GM23338 (cell line): ENCODE results near the gene EYS. TPM values are rescaled to one million over a fixed set of nuclear protein-coding genes. Genes with fewer than 3 reads are reported as not detected.
A peak's percentile ranks its signal among the peaks of the same experiment; 100 is the strongest.

ENCODE experiments used
- ATAC-seq: fragments of 200-7000 bp; cut with Tn5 transposase; 3 replicates; pipeline ENCODE4 v1.9.1; 2020
- DNase-seq: peaks from one replicate; pipeline ENCODE4 v3.0.0-alpha.2; 2015; ENCODE audit warnings: low spot score
- H2AFZ ChIP-seq: fragments of 200-600 bp; sonication (generic); 2 replicates; pipeline ENCODE4 v1.8.0; 2016; ENCODE audit warnings: antibody characterized with exemption, mild to moderate bottlenecking, moderate library complexity
- H3F3A ChIP-seq: fragments of 200-600 bp; sonication (generic); replicated peaks from 2 replicates; pipeline ENCODE4 v1.8.0; 2017; ENCODE audit warnings: antibody characterized with exemption, mixed run types, low read depth
- H3K27ac ChIP-seq: fragments of 200-600 bp; sonication (generic); 2 replicates; pipeline ENCODE4 v1.6.1; 2016; ENCODE audit warnings: low read depth
- H3K27me3 ChIP-seq: fragments of 200-600 bp; sonication (generic); 2 replicates; pipeline ENCODE4 v1.8.0; 2016; ENCODE audit warnings: mild to moderate bottlenecking, mixed run types, moderate library complexity; ENCODE audit not compliant: insufficient read depth
- H3K36me3 ChIP-seq: fragments of 200-600 bp; sonication (generic); 2 replicates; pipeline ENCODE4 v1.8.0; 2016; ENCODE audit warnings: mild to moderate bottlenecking; ENCODE audit not compliant: insufficient read depth
- H3K4me1 ChIP-seq: fragments of 200-600 bp; sonication (generic); 2 replicates; pipeline ENCODE4 v1.8.0; 2016; ENCODE audit warnings: mild to moderate bottlenecking, moderate library complexity; ENCODE audit not compliant: insufficient read depth
- H3K4me2 ChIP-seq: fragments of 200-600 bp; sonication (generic); 2 replicates; pipeline ENCODE4 v1.7.1; 2017; ENCODE audit warnings: mixed run types
- H3K4me3 ChIP-seq: fragments of 200-600 bp; sonication (generic); 2 replicates; pipeline ENCODE4 v1.6.1; 2016; ENCODE audit warnings: mixed run types
- H3K79me2 ChIP-seq: fragments of 200-600 bp; sonication (generic); replicated peaks from 2 replicates; pipeline ENCODE4 v1.8.0; 2017; ENCODE audit warnings: mild to moderate bottlenecking; ENCODE audit not compliant: insufficient read depth
- H3K9me2 ChIP-seq: fragments of 200-600 bp; sonication (generic); 2 replicates; pipeline ENCODE4 v1.8.0; 2017; ENCODE audit not compliant: insufficient read depth
- H4K20me1 ChIP-seq: fragments of 200-600 bp; sonication (generic); replicated peaks from 2 replicates; pipeline ENCODE4 v1.8.0; 2017; ENCODE audit warnings: mild to moderate bottlenecking; ENCODE audit not compliant: insufficient read depth
- H3K27ac Mint-ChIP-seq: 2 replicates; pipeline ENCODE4 v1.8.0; 2020; ENCODE audit warnings: inconsistent platforms, mild to moderate bottlenecking, moderate library complexity, mixed read lengths
- H3K27me3 Mint-ChIP-seq: 3 replicates; pipeline ENCODE4 v1.8.0; 2022; ENCODE audit warnings: low read depth, mild to moderate bottlenecking, moderate library complexity, mixed read lengths, inconsistent platforms; ENCODE audit not compliant: insufficient read depth, poor library complexity
- H3K36me3 Mint-ChIP-seq: 3 replicates; pipeline ENCODE4 v1.8.0; 2021; ENCODE audit warnings: low read depth, mild to moderate bottlenecking, inconsistent platforms, moderate library complexity, mixed read lengths
- H3K4me1 Mint-ChIP-seq: 3 replicates; pipeline ENCODE4 v1.8.0; 2020; ENCODE audit warnings: mild to moderate bottlenecking, inconsistent platforms, mixed read lengths
- H3K4me3 Mint-ChIP-seq: 3 replicates; pipeline ENCODE4 v1.8.0; 2021; ENCODE audit warnings: moderate library complexity, mild to moderate bottlenecking, inconsistent platforms, mixed read lengths
- H3K9me3 Mint-ChIP-seq: 3 replicates; pipeline ENCODE4 v1.8.0; 2020; ENCODE audit warnings: moderate library complexity, mild to moderate bottlenecking, inconsistent platforms, mixed read lengths
- CREB1 ChIP-seq: fragments of 250-450 bp; sonication (Bioruptor Pico); IDR thresholded peaks from 2 replicates; pipeline ENCODE4 v1.5.0; 2020; ENCODE audit warnings: low read depth, mild to moderate bottlenecking, moderate library complexity
- EZH2 ChIP-seq: fragments of 200-600 bp; sonication (generic); IDR thresholded peaks from one replicate; pipeline ENCODE4 v1.8.0; 2017; ENCODE audit warnings: antibody characterized with exemption, mild to moderate bottlenecking, low read depth; ENCODE audit not compliant: unreplicated experiment
- EZH2phosphoT487 ChIP-seq: fragments of 200-600 bp; sonication (generic); IDR thresholded peaks from one replicate; pipeline ENCODE4 v1.8.1; 2018; ENCODE audit warnings: antibody characterized with exemption; ENCODE audit not compliant: unreplicated experiment
- JUNB ChIP-seq: IDR thresholded peaks from one replicate; pipeline ENCODE4 v1.6.1; 2016; ENCODE audit warnings: antibody characterized with exemption; ENCODE audit not compliant: unreplicated experiment
- NANOG ChIP-seq: IDR thresholded peaks from 2 replicates; pipeline ENCODE4 v1.6.1; 2016; ENCODE audit warnings: antibody characterized with exemption, borderline replicate concordance
- POLR2AphosphoS5 ChIP-seq: IDR thresholded peaks from 2 replicates; pipeline ENCODE4 v1.6.1; 2016; ENCODE audit warnings: antibody characterized with exemption, low read depth
- STAT1 ChIP-seq: IDR thresholded peaks from one replicate; pipeline ENCODE4 v1.6.1; 2016; ENCODE audit warnings: antibody characterized with exemption; ENCODE audit not compliant: unreplicated experiment
- ZNF114 ChIP-seq: fragments of 250-450 bp; sonication (Bioruptor Pico); IDR thresholded peaks from 2 replicates; pipeline ENCODE4 v1.5.0; 2020; ENCODE audit warnings: mild to moderate bottlenecking, moderate library complexity
- ZNF331 ChIP-seq: fragments of 250-450 bp; sonication (Bioruptor Pico); IDR thresholded peaks from 2 replicates; pipeline ENCODE4 v1.5.0; 2020; ENCODE audit warnings: low read depth, mild to moderate bottlenecking, moderate library complexity
- ZNF462 ChIP-seq: fragments of 250-450 bp; sonication (Bioruptor Pico); IDR thresholded peaks from 2 replicates; pipeline ENCODE4 v1.5.0; 2020; ENCODE audit warnings: mild to moderate bottlenecking, moderate library complexity
- polyA plus RNA-seq: library from polyadenylated mRNA; unstranded; fragments of >200 nt; fragmentation: Nextera tagmentation; extraction: Ambion mirVana; gene quantifications from 2 replicates; pipeline ENCODE4 v1.2.1, GENCODE V29; 2016
- total RNA-seq: library from RNA; depleted of rRNA; stranded (reverse); fragments of >200 nt; shearing (Covaris generic); gene quantifications from 2 replicates; pipeline ENCODE4 v1.2.3, GENCODE V29; 2014
- TF ChIP-seq, protein P1 (sequence below): IDR thresholded peaks from 2 replicates; pipeline ENCODE4 v1.6.1; 2016; ENCODE audit warnings: antibody characterized with exemption

The EYS gene
- total and polyA plus RNA-seq, 2 experiments from 2014 or later, result 0.38 to 0.52 TPM

GRCh38 chr6:64383277-64383676 is 1323.7 kb downstream of the EYS start (continued):
- TF ChIP-seq, protein P1, sequence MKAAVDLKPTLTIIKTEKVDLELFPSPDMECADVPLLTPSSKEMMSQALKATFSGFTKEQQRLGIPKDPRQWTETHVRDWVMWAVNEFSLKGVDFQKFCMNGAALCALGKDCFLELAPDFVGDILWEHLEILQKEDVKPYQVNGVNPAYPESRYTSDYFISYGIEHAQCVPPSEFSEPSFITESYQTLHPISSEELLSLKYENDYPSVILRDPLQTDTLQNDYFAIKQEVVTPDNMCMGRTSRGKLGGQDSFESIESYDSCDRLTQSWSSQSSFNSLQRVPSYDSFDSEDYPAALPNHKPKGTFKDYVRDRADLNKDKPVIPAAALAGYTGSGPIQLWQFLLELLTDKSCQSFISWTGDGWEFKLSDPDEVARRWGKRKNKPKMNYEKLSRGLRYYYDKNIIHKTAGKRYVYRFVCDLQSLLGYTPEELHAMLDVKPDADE, result no peak
- TF ChIP-seq JUNB (no peak), ZNF462 (no peak), ZNF114 (CRISPR knock-in tag) (no peak), NANOG (no peak), EZH2phosphoT487 (no peak), EZH2 (no peak), POLR2AphosphoS5 (no peak)

DNA sequence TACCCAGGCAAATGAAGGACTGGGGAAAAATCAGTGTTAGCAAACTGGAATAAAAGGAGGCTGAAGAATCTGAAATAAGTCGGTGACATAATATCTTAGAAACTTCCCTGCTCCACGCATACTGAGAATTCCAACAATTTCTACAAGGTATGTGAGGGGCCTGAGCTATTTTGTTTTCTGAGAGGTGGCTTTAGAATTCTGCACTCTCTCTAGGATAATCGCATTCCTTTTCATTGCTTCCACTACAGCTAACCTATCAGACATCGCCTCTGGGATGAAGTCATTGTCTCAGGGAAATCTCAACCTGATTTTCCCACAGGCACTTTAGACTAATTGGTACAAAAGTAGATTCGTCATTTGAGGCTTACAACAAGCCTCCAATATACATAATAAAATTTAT is 1330.6 kb downstream of the EYS start:
- peak overlapping the region; percentile 34; the same call in 1 of the 2 replicates for H3K27ac Mint-ChIP-seq
- DNase-seq (peak; percentile 89), ATAC-seq (peak; percentile 85)
- Histone ChIP-seq H3K4me1 (no peaks in the 10 kb centered on the region), H2AFZ (no peak overlapping the region), H3K27ac (peak overlapping the region; percentile 71), H3F3A (no peaks in the 10 kb centered on the region), H4K20me1 (no peaks in the 10 kb centered on the region), H3K27me3 (no peaks in the 10 kb centered on the region), H3K4me2 (0 out of 2 replicates have a peak overlapping the region, but pooled peaks have one; percentile 2), H3K36me3 (no peaks in the 10 kb centered on the region), H3K9me2 (no peaks in the 10 kb centered on the region; the same call in 1 of the 2 replicates), H3K79me2 (no peaks in the 10 kb centered on the region), H3K4me3 (no peak overlapping the region)
- peaks cover 17% of the 10 kb centered on the region for H3K9me3 Mint-ChIP-seq
- H3K4me1 Mint-ChIP-seq, result peaks cover 8% of the 10 kb centered on the region; the same call in 2 of the 3 replicates
- H3K4me3 Mint-ChIP-seq, result no peak overlapping the region
- TF ChIP-seq ZNF114 (CRISPR knock-in tag) (no peak), EZH2 (no peak), ZNF331 (CRISPR knock-in tag) (no peak), NANOG (no peak), CREB1 (CRISPR knock-in tag) (no peak), STAT1 (no peak), POLR2AphosphoS5 (no peak)
- H3K36me3 Mint-ChIP-seq, result peaks cover 3% of the 10 kb centered on the region; the same call in 1 of the 3 replicates
- H3K27me3 Mint-ChIP-seq, result no peaks in the 10 kb centered on the region
